Upper lobe of left lung (tissue), 4 donors: ENCODE measurements around the gene TSPAN5.

Experiments used
- POLR2A ChIP-seq, 4 donors: fragments of 450-650 bp; IDR thresholded peaks; one replicate each; pipeline ENCODE4 v1.5.1; 2016 to 2017; ENCODE audit warnings: antibody characterized with exemption in 4 of 4, mild to moderate bottlenecking in 2 of 4
- TF ChIP-seq, protein P1 (sequence below), 6 experiments: fragments of 450-650 bp in 4 of 6; fragments of 200-600 bp in 2 of 6; sonication (generic) in 2 of 6; IDR thresholded peaks; one replicate each; pipeline ENCODE4 v1.5.1; 2016 to 2019; ENCODE audit warnings: antibody characterized with exemption in 6 of 6

DNA sequence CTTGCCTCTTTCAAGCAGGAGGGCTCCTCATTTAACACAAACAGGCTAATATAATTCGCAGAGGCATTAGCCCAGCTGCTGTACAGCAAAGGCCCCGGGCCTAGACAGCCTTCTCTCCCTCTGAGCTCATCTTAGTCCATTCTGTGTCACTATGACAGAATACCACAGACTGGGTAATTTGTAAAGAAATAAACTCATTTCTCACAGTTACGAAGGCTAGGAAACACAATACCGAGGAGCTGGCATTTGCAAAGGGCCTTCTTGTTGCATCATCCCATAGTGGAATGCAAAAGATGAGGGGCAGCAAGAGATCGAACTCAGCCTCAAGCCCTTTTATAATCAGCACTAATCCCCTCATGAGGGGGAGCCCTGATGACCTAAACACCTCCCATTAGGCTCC lies 48.5 kb downstream of the TSPAN5 start:
- TF ChIP-seq POLR2A (IDR thresholded peaks at IDR 0.05) = no peak
- TF ChIP-seq, protein P1, sequence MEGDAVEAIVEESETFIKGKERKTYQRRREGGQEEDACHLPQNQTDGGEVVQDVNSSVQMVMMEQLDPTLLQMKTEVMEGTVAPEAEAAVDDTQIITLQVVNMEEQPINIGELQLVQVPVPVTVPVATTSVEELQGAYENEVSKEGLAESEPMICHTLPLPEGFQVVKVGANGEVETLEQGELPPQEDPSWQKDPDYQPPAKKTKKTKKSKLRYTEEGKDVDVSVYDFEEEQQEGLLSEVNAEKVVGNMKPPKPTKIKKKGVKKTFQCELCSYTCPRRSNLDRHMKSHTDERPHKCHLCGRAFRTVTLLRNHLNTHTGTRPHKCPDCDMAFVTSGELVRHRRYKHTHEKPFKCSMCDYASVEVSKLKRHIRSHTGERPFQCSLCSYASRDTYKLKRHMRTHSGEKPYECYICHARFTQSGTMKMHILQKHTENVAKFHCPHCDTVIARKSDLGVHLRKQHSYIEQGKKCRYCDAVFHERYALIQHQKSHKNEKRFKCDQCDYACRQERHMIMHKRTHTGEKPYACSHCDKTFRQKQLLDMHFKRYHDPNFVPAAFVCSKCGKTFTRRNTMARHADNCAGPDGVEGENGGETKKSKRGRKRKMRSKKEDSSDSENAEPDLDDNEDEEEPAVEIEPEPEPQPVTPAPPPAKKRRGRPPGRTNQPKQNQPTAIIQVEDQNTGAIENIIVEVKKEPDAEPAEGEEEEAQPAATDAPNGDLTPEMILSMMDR (IDR thresholded peaks at IDR 0.05) = no peak
